Keratinocyte (primary cell): ENCODE measurements around the gene NFATC3. TPM values are rescaled to one million over a fixed set of nuclear protein-coding genes. Genes with fewer than 3 reads are reported as not detected.

Experiments
- DNase-seq: peaks from one replicate; pipeline ENCODE4 v3.0.0-alpha.2; 2011; ENCODE audit warnings: low read depth, missing footprints, low spot score
- FAIRE-seq: peaks from 2 replicates; lab custom pipeline; 2011; peaks lifted over from hg19 to GRCh38; lab: Jason Lieb, UNC
- H2AFZ ChIP-seq: 2 replicates; pipeline ENCODE4 v1.6.0; 2012; ENCODE audit warnings: low read length, control low read depth, inconsistent platforms; ENCODE audit not compliant: control insufficient read depth
- H3K27ac ChIP-seq: 2 replicates; pipeline ENCODE4 v1.5.1; 2011; ENCODE audit warnings: low read length; ENCODE audit not compliant: control insufficient read depth, insufficient read depth
- H3K27me3 ChIP-seq: 3 replicates; pipeline ENCODE4 v1.6.0; 2011; ENCODE audit warnings: low read length; ENCODE audit not compliant: control insufficient read depth, insufficient read depth; ENCODE audit errors: extremely low read depth
- H3K36me3 ChIP-seq, 2 experiments: 2 replicates in 1 of 2; 3 replicates in 1 of 2; pipeline ENCODE4 v1.5.1; 2011; ENCODE audit warnings: low read length in 2 of 2, mild to moderate bottlenecking in 1 of 2; ENCODE audit not compliant: control insufficient read depth in 2 of 2, insufficient read depth in 2 of 2; ENCODE audit errors: extremely low read depth in 1 of 2
- H3K4me1 ChIP-seq: 3 replicates; pipeline ENCODE4 v1.5.1; 2011; ENCODE audit warnings: low read length; ENCODE audit not compliant: control insufficient read depth, insufficient read depth; ENCODE audit errors: extremely low read depth
- H3K4me2 ChIP-seq: 3 replicates; pipeline ENCODE4 v1.6.0; 2011; ENCODE audit warnings: low read depth, low read length; ENCODE audit not compliant: control insufficient read depth, insufficient read depth; ENCODE audit errors: extremely low read depth
- H3K4me3 ChIP-seq, 3 experiments: fragments of 200-600 bp in 1 of 3; sonication (generic) in 1 of 3; 2 replicates in 2 of 3; 3 replicates in 1 of 3; pipeline ENCODE4 v1.5.1; 2011 to 2016; ENCODE audit warnings: low read length in 3 of 3, mild to moderate bottlenecking in 3 of 3, control low read depth in 2 of 3, inconsistent platforms in 1 of 3, low read depth in 1 of 3, mixed read lengths in 1 of 3, mixed run types in 1 of 3, moderate library complexity in 1 of 3; ENCODE audit not compliant: control insufficient read depth in 2 of 3, insufficient read depth in 2 of 3; ENCODE audit errors: extremely low read depth in 1 of 3
- H3K79me2 ChIP-seq: 2 replicates; pipeline ENCODE4 v1.6.0; 2012; ENCODE audit warnings: low read length; ENCODE audit not compliant: control insufficient read depth, insufficient read depth
- H3K9ac ChIP-seq: 3 replicates; pipeline ENCODE4 v1.6.0; 2011; ENCODE audit warnings: low read length; ENCODE audit not compliant: control insufficient read depth, insufficient read depth; ENCODE audit errors: extremely low read depth
- H3K9me1 ChIP-seq: 3 replicates; pipeline ENCODE4 v1.6.0; 2011; ENCODE audit warnings: low read length; ENCODE audit not compliant: control insufficient read depth, insufficient read depth; ENCODE audit errors: extremely low read depth
- H3K9me3 ChIP-seq: 2 replicates; pipeline ENCODE4 v1.5.1; 2012; ENCODE audit warnings: low read depth, low read length; ENCODE audit not compliant: control insufficient read depth
- H4K20me1 ChIP-seq: 3 replicates; pipeline ENCODE4 v1.6.0; 2011; ENCODE audit warnings: low read length; ENCODE audit not compliant: control insufficient read depth, insufficient read depth; ENCODE audit errors: extremely low read depth
- CTCF ChIP-seq, 3 experiments: IDR thresholded peaks in 1 of 3; conservative IDR thresholded peaks in 1 of 3; optimal IDR thresholded peaks in 1 of 3; 2 replicates in 2 of 3; 3 replicates in 1 of 3; pipeline versions ENCODE3 to v1.5.1; 2011; ENCODE audit warnings: low read length in 3 of 3, mild to moderate bottlenecking in 3 of 3, moderate library complexity in 2 of 3, control low read depth in 1 of 3, inconsistent platforms in 1 of 3; ENCODE audit not compliant: insufficient read depth in 2 of 3; ENCODE audit errors: extremely low read depth in 1 of 3
- EZH2 ChIP-seq: IDR thresholded peaks from one replicate; pipeline ENCODE4 v1.6.1; 2012; ENCODE audit warnings: inconsistent platforms, mild to moderate bottlenecking, low read length, moderate library complexity
- dilution Hi-C: fragments of 300-500 bp; cut with MboI; formaldehyde crosslinking; loops from one replicate; pipeline ENCODE4 v1.7.0; 2020; ENCODE audit warnings: low sequenced_read_pairs; ENCODE audit not compliant: extremely low pct_ligation_motif_present
- polyA plus RNA-seq, 5 experiments: library from polyadenylated mRNA; depleted of rRNA in 3 of 5; stranded (reverse) in 3 of 5; stranded (forward) in 1 of 5; unstranded in 1 of 5; fragments of >200 nt; gene quantifications; 1 replicate in 1 of 5; 2 replicates in 3 of 5; 3 replicates in 1 of 5; pipeline versions ENCODE4 v1.2.1 to v1.2.3, GENCODE V29; 2011 to 2012; ENCODE audit warnings: missing spikeins in 2 of 5, low read depth in 1 of 5, low replicate concordance in 1 of 5

The NFATC3 gene
- polyA plus RNA-seq, 1 donor (not counting 4 experiments of a cell fraction or from before 2014, with no cell fraction given), result 11.5 TPM

GRCh38 chr16:68230956-68231355, 145.8 kb downstream of the NFATC3 start:
- Histone ChIP-seq H3K27me3 (no peaks in the 10 kb centered on the region), H3K4me1 (peaks cover 15% of the 10 kb centered on the region), H3K79me2 (peaks cover 32% of the 10 kb centered on the region), H3K9me3 (no peaks in the 10 kb centered on the region), H3K9me1 (peaks cover 3% of the 10 kb centered on the region), H4K20me1 (peaks cover 23% of the 10 kb centered on the region), H2AFZ (no peak overlapping the region), H3K4me3 (no peak overlapping the region), H3K27ac (no peak overlapping the region), H3K9ac (no peak overlapping the region), H3K36me3 (peaks cover 37 to 66% of the 10 kb centered on the region in 2 experiments), H3K4me2 (no peak overlapping the region)
- DNase-seq (no peak), FAIRE-seq (no peak)
- no peak for TF ChIP-seq EZH2
- TF ChIP-seq CTCF (optimal IDR thresholded peaks at IDR 0.05 in 1 of 3, IDR thresholded peaks at IDR 0.05 in 1 of 3, conservative IDR thresholded peaks at IDR 0.05 in 1 of 3; ENCODE audit: extremely low read depth in 1 of 3, insufficient read depth in 2 of 3, low read length in 3 of 3), result no peak
- dilution Hi-C loops, result no loop called here

GRCh38 chr16:68231384-68232136, 146.4 kb downstream of the NFATC3 start:
- Histone ChIP-seq H3K27ac (no peak overlapping the region), H3K79me2 (peaks cover 35% of the 10 kb centered on the region), H3K4me2 (no peak overlapping the region), H4K20me1 (peaks cover 23% of the 10 kb centered on the region), H2AFZ (no peak overlapping the region), H3K27me3 (no peaks in the 10 kb centered on the region), H3K4me1 (peaks cover 18% of the 10 kb centered on the region), H3K9ac (no peak overlapping the region), H3K9me3 (no peaks in the 10 kb centered on the region), H3K9me1 (peaks cover 3% of the 10 kb centered on the region), H3K4me3 (no peak overlapping the region), H3K36me3 (peaks cover 35 to 61% of the 10 kb centered on the region in 2 experiments)
- dilution Hi-C loops, result no loop called here
- FAIRE-seq (no peak), DNase-seq (no peak)
- TF ChIP-seq CTCF (optimal IDR thresholded peaks at IDR 0.05 in 1 of 3, IDR thresholded peaks at IDR 0.05 in 1 of 3, conservative IDR thresholded peaks at IDR 0.05 in 1 of 3; ENCODE audit: extremely low read depth in 1 of 3, insufficient read depth in 2 of 3, low read length in 3 of 3), result no peak
- TF ChIP-seq EZH2, result no peak
